Measurements from ENCODE around the gene SPC24. TPM values are rescaled to one million over a fixed set of nuclear protein-coding genes. Genes with fewer than 3 reads are reported as not detected.

The SPC24 gene
- total and polyA plus RNA-seq, 9 of the 15 experiments (the other 6 are each of a cell fraction or from before 2014, with no cell fraction given): 18.2 to 154 (median 60.9) TPM

DNA sequence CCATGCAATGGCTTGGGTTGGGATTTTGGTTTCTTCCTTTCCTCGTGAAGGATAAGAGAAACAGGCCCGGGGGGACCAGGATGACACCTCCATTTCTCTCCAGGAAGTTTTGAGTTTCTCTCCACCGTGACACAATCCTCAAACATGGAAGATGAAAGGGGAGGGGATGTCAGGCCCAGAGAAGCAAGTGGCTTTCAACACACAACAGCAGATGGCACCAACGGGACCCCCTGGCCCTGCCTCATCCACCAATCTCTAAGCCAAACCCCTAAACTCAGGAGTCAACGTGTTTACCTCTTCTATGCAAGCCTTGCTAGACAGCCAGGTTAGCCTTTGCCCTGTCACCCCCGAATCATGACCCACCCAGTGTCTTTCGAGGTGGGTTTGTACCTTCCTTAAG is 24.1 kb downstream of the SPC24 start:
- FAIRE-seq: no peak
- ATAC-seq: no peak
- H2AFZ ChIP-seq (ENCODE audit: low read depth, low read length): no peak overlapping the region
- H3K4me2 ChIP-seq (ENCODE audit: insufficient read depth, low read length): no peak overlapping the region
- in situ Hi-C loops (cut with MboI) (loop anchor here (5.0 kb wide), 1 partner anchor 71 kb away; no protein-coding TSS in a partner anchor), intact Hi-C loops (cut with micrococcal nuclease) (loop anchor here (5.0 kb wide), 1 partner anchor 194 kb away; no protein-coding TSS in a partner anchor)
- TSS peak; percentile 53 for BruUV-seq (replicated peaks)
- TF ChIP-seq CBX2 (IDR thresholded peaks at IDR 0.05; ENCODE audit: insufficient read depth, low read length, poor library complexity, severe bottlenecking): no peak
- TF ChIP-seq ZFP36 (IDR thresholded peaks at IDR 0.05; ENCODE audit: low read depth, low read length, partially characterized antibody): no peak
- TF ChIP-seq POLR2A (conservative IDR thresholded peaks at IDR 0.05): 0 out of 2 replicates have a peak, but pooled peaks have one; percentile 43
- H3K9me1 ChIP-seq (ENCODE audit: control insufficient read depth, insufficient read depth, low read length): peaks cover 3% of the 10 kb centered on the region
- H3K9me3 ChIP-seq (replicated peaks; ENCODE audit: control insufficient read depth, insufficient read depth, low read depth, low read length): no peaks in the 10 kb centered on the region
- H3K27me3 ChIP-seq (ENCODE audit: control insufficient read depth in 2 of 2, insufficient read depth in 2 of 2, low read length in 2 of 2): no peaks in the 10 kb centered on the region
- 84% methylated on average over 7 of the region's 7 CpGs for WGBS (ENCODE audit: insufficient coverage, low coverage, missing lambda C conversion rate)
- H3K4me1 ChIP-seq (replicated peaks in 1 of 2; ENCODE audit: control insufficient read depth in 2 of 2, insufficient read depth in 2 of 2, low read length in 2 of 2): peaks cover 0 to 4% of the 10 kb centered on the region in 2 experiments; a peak in 2 of 5 replicates
- no peak overlapping the region for H3K4me3 ChIP-seq
- no peak for DNase-seq (ENCODE audit: extremely low read depth in 1 of 4, low spot score in 3 of 4)
- H3K79me2 ChIP-seq (ENCODE audit: control insufficient read depth, insufficient read depth, low read length): peaks cover 7% of the 10 kb centered on the region; the same call in 1 of the 3 replicates
- POLR2A ChIA-PET: interaction anchor here (0.7 to 1.7 kb wide), 2 partner anchors 7 to 96 kb away, joined by 5 to 7 read pairs; no protein-coding TSS in a partner anchor
- H3K27ac ChIP-seq (ENCODE audit: extremely low read depth, low read depth, low read length): no peak overlapping the region
- peaks cover 67% of the 10 kb centered on the region for H3K36me3 ChIP-seq (ENCODE audit: control insufficient read depth, insufficient read depth, low read length)
- peaks cover 24% of the 10 kb centered on the region for H4K20me1 ChIP-seq (replicated peaks; ENCODE audit: control insufficient read depth, insufficient read depth, low read length)
- no peak overlapping the region for H3K9ac ChIP-seq (ENCODE audit: insufficient read depth in 1 of 2, low read depth in 2 of 2, low read length in 2 of 2)
- CTCF ChIA-PET (ENCODE audit: low intra/inter-chr PET ratio): interaction anchor here (0.6 to 1.2 kb wide), 4 partner anchors 39 to 96 kb away, joined by 3 read pairs; no protein-coding TSS in a partner anchor

- H3K79me2 ChIP-seq (ENCODE audit: control insufficient read depth, insufficient read depth, low read length): peaks cover 11% of the 10 kb centered on the region; the same call in 1 of the 3 replicates
- H3K9ac ChIP-seq (ENCODE audit: insufficient read depth in 1 of 2, low read depth in 2 of 2, low read length in 2 of 2): peak overlapping the region in 1 of 2 experiments; percentile 61; a peak in 1 of 4 replicates
- no peak overlapping the region for H2AFZ ChIP-seq (ENCODE audit: low read depth, low read length)
- H3K4me2 ChIP-seq (ENCODE audit: insufficient read depth, low read length): no peak overlapping the region
- no peak overlapping the region for H3K4me3 ChIP-seq
- DNase-seq (ENCODE audit: extremely low read depth in 1 of 4, low spot score in 3 of 4) (peak; percentile 72 to 79 (median 74)), ATAC-seq (peak; percentile 81), FAIRE-seq (peak; percentile 73)
- intact Hi-C loops (cut with micrococcal nuclease) (loop anchor here (5.0 kb wide), 1 partner anchor 194 kb away; no protein-coding TSS in a partner anchor), in situ Hi-C loops (cut with MboI) (loop anchor here (5.0 kb wide), 1 partner anchor 71 kb away; no protein-coding TSS in a partner anchor)
- no peaks in the 10 kb centered on the region for H3K9me3 ChIP-seq (replicated peaks; ENCODE audit: control insufficient read depth, insufficient read depth, low read depth, low read length)
- no peak overlapping the region for H3K27ac ChIP-seq (ENCODE audit: extremely low read depth, low read depth, low read length)
- peaks cover 0 to 4% of the 10 kb centered on the region in 2 experiments; a peak in 2 of 5 replicates for H3K4me1 ChIP-seq (replicated peaks in 1 of 2; ENCODE audit: control insufficient read depth in 2 of 2, insufficient read depth in 2 of 2, low read length in 2 of 2)
- POLR2A ChIA-PET: interaction anchor here (0.7 to 1.7 kb wide), 2 partner anchors 8 to 95 kb away, joined by 5 to 7 read pairs; no protein-coding TSS in a partner anchor
- peaks cover 3% of the 10 kb centered on the region for H3K9me1 ChIP-seq (ENCODE audit: control insufficient read depth, insufficient read depth, low read length)
- CTCF ChIA-PET (ENCODE audit: low intra/inter-chr PET ratio): interaction anchor here (1.1 to 1.2 kb wide), 3 partner anchors 72 to 95 kb away, joined by 3 read pairs; no protein-coding TSS in a partner anchor
- H3K36me3 ChIP-seq (ENCODE audit: control insufficient read depth, insufficient read depth, low read length): peaks cover 72% of the 10 kb centered on the region
- no peaks in the 10 kb centered on the region for H3K27me3 ChIP-seq (ENCODE audit: control insufficient read depth in 2 of 2, insufficient read depth in 2 of 2, low read length in 2 of 2)
- H4K20me1 ChIP-seq (replicated peaks; ENCODE audit: control insufficient read depth, insufficient read depth, low read length): peaks cover 24% of the 10 kb centered on the region
- BruUV-seq (replicated peaks): no TSS peak
- WGBS (ENCODE audit: insufficient coverage, low coverage, missing lambda C conversion rate): 72% methylated on average over 19 of the region's 19 CpGs
- no peak for TF ChIP-seq MYC (IDR thresholded peaks at IDR 0.05; ENCODE audit: low read depth, low read length)
- TF ChIP-seq MYC (CRISPR knock-in tag; IDR thresholded peaks at IDR 0.05; ENCODE audit: borderline replicate concordance, low read depth): no peak
- no peak for TF ChIP-seq KLF16 (IDR thresholded peaks at IDR 0.05)
- TF ChIP-seq RBFOX2 (IDR thresholded peaks at IDR 0.05; ENCODE audit: low read depth, low read length): peak; percentile 37
- 0 out of 2 replicates have a peak, but pooled peaks have one; percentile 19 for TF ChIP-seq THAP12 (CRISPR knock-in tag; IDR thresholded peaks at IDR 0.05)
- 0 out of 2 replicates have a peak, but pooled peaks have one; percentile 24 for TF ChIP-seq TFAP4 (CRISPR knock-in tag; IDR thresholded peaks at IDR 0.05; ENCODE audit: borderline replicate concordance)
- TF ChIP-seq HDGF (IDR thresholded peaks at IDR 0.05): no peak
- TF ChIP-seq ZNF444 (CRISPR knock-in tag; IDR thresholded peaks at IDR 0.05): no peak
These were observed 24.6 kb downstream of the SPC24 start for GRCh38 chr19:11130824-11131455.
